ENCODE results near the gene DPM2. TPM values are rescaled to one million over a fixed set of nuclear protein-coding genes. Genes with fewer than 3 reads are reported as not detected.

The DPM2 gene
- total RNA-seq, 4 donors from 2014 or later, result 8.8 to 18.0 (median 13.5) TPM

GRCh38 chr9:127910613-127911205, 26.9 kb downstream of the DPM2 start:
- TF ChIP-seq, protein P1, sequence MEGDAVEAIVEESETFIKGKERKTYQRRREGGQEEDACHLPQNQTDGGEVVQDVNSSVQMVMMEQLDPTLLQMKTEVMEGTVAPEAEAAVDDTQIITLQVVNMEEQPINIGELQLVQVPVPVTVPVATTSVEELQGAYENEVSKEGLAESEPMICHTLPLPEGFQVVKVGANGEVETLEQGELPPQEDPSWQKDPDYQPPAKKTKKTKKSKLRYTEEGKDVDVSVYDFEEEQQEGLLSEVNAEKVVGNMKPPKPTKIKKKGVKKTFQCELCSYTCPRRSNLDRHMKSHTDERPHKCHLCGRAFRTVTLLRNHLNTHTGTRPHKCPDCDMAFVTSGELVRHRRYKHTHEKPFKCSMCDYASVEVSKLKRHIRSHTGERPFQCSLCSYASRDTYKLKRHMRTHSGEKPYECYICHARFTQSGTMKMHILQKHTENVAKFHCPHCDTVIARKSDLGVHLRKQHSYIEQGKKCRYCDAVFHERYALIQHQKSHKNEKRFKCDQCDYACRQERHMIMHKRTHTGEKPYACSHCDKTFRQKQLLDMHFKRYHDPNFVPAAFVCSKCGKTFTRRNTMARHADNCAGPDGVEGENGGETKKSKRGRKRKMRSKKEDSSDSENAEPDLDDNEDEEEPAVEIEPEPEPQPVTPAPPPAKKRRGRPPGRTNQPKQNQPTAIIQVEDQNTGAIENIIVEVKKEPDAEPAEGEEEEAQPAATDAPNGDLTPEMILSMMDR (IDR thresholded peaks at IDR 0.05), result no peak
- DNase-seq (ENCODE audit: low spot score), result no peak
- ATAC-seq (ENCODE audit: low FRiP score), result no peak

GRCh38 chr9:127909839-127910273, 27.8 kb downstream of the DPM2 start:
- ATAC-seq (ENCODE audit: low FRiP score) (no peak), DNase-seq (ENCODE audit: low spot score) (no peak)
- TF ChIP-seq, protein P1 (IDR thresholded peaks at IDR 0.05), result no peak

DNA sequence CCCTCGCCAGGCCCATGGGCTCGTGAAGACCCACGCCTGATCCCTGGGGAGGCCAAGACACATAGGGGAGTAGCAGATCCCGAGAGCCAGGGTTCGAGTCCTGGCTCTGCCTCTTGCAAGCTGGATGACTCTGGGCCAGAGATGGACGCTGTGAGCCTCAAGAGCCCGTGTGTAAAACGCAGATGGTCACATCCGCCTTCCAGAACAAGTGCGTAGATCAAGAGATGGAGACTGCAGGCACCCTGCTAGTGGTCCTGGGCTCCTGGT, 29.1 kb downstream of the DPM2 start:
- DNase-seq (ENCODE audit: low spot score) (no peak), ATAC-seq (ENCODE audit: low FRiP score) (no peak)
- TF ChIP-seq, protein P1 (IDR thresholded peaks at IDR 0.05), result no peak

DNA sequence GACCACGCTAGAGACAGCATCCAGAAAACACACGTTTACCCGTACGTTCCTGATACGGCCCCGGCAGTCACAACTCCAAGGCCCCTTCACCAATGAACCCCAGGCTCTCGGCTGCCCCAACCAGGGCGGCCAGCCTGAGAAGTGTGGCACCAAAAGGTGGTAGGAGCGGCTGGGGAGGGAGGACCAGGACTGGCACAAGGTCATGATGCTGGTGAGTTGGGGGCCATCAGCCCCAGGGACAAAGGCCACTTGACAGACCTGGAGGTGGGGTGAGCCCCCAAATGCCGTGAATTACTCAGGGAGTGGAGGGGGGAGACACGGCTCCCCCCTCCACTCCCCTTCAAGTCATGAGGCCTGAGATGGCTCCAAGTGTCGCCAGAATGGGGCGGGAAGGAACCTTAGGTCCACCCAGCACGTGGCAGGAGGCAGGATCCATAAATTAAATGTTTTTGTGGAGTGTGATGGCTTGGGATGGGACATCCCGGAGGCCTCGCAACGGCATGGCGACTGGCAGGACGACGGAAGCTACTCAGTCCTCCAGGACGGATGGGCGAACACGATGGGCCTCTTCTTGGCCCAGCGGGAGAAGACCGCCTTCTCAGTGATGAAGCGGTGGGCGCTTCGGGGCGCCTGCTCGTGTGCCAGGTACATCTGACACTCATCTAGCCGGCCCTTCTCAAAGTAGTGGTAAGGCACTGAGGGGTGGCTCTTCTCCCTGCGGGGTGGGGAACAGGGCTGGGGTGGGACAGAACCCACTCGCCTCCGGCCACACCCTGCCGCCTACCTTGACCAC, 29.6 kb downstream of the DPM2 start:
- TF ChIP-seq, protein P1 (IDR thresholded peaks at IDR 0.05), result no peak
- DNase-seq (ENCODE audit: low spot score) (no peak), ATAC-seq (ENCODE audit: low FRiP score) (no peak)

- DNase-seq (ENCODE audit: low spot score) (no peak), ATAC-seq (ENCODE audit: low FRiP score) (no peak)
- TF ChIP-seq, protein P1 (IDR thresholded peaks at IDR 0.05), result no peak
Observed at GRCh38 chr9:127905788-127906191, 31.9 kb downstream of the DPM2 start.

GRCh38 chr9:127905004-127905728, 32.5 kb downstream of the DPM2 start:
- DNase-seq (ENCODE audit: low spot score), result no peak
- TF ChIP-seq, protein P1 (IDR thresholded peaks at IDR 0.05), result no peak
- peak; percentile 6 for ATAC-seq (ENCODE audit: low FRiP score)

Measured in omental fat pad (tissue), 4 donors.